GM12891 (cell line): ENCODE data around the gene RAB11B.

ENCODE experiments used
- DNase-seq: peaks from one replicate; pipeline ENCODE4 v3.0.0; 2011; ENCODE audit warnings: low spot score; ENCODE audit not compliant: insufficient read length
- FAIRE-seq: peaks from 2 replicates; lab custom pipeline; 2011; peaks lifted over from hg19 to GRCh38; lab: Jason Lieb, UNC
- PAX5 ChIP-seq: IDR thresholded peaks from 2 replicates; pipeline ENCODE4 v1.6.1; 2011; ENCODE audit warnings: low read length, moderate library complexity, mild to moderate bottlenecking; ENCODE audit not compliant: insufficient read depth, severe bottlenecking
- POLR2A ChIP-seq: IDR thresholded peaks from 2 replicates; pipeline ENCODE4 v1.6.1; 2011; ENCODE audit warnings: low read depth, low read length, control low read depth
- POLR2AphosphoS5 ChIP-seq: IDR thresholded peaks from 2 replicates; pipeline ENCODE4 v1.6.1; 2011; ENCODE audit warnings: low read depth, low read length, control low read depth
- POU2F2 ChIP-seq: IDR thresholded peaks from 2 replicates; pipeline ENCODE4 v1.6.1; 2011; ENCODE audit warnings: low read depth, mild to moderate bottlenecking, control low read depth, low read length, moderate library complexity
- SPI1 ChIP-seq: IDR thresholded peaks from 2 replicates; pipeline ENCODE4 v1.6.1; 2011; ENCODE audit warnings: low read depth, low read length, control low read depth
- TAF1 ChIP-seq: IDR thresholded peaks from 2 replicates; pipeline ENCODE4 v1.6.1; 2011; ENCODE audit warnings: low read depth, low read length, control low read depth

Gene RAB11B

GRCh38 chr19:8452446-8453123 is 62.4 kb downstream of the RAB11B start:
- TF ChIP-seq PAX5 (no peak), POLR2AphosphoS5 (no peak)
- no peak for FAIRE-seq

GRCh38 chr19:8453616-8454015 is 63.5 kb downstream of the RAB11B start:
- no peak for TF ChIP-seq POLR2AphosphoS5
- TF ChIP-seq PAX5 = no peak
- no peak for TF ChIP-seq POU2F2
- TF ChIP-seq POLR2A = no peak
- no peak for TF ChIP-seq TAF1
- TF ChIP-seq SPI1 = no peak
- DNase-seq (no peak), FAIRE-seq (no peak)

More at GRCh38 chr19:8452446-8453123, 62.4 kb downstream of the RAB11B start:
- DNase-seq = no peak
